NCI-H128 (cell line): ENCODE data around the gene ENPP6.

Experiments used
- DNase-seq: peaks from one replicate; lab custom pipeline; 2025; ENCODE audit not compliant: unreplicated experiment; lab: John Stamatoyannopoulos, UW

The ENPP6 gene

GRCh38 chr4:184192933-184193332 lies 24.7 kb downstream of the ENPP6 start:
- DNase-seq: no peak

- DNase-seq: no peak
Measured at GRCh38 chr4:184191267-184191666, 26.4 kb downstream of the ENPP6 start.

- DNase-seq: no peak
Measured at GRCh38 chr4:184190711-184191110, 27.0 kb downstream of the ENPP6 start.

GRCh38 chr4:184189966-184190365 lies 27.7 kb downstream of the ENPP6 start:
- no peak for DNase-seq

- DNase-seq: no peak
Measured at GRCh38 chr4:184188443-184189400, 29.0 kb downstream of the ENPP6 start.

GRCh38 chr4:184177271-184177670 lies 40.4 kb downstream of the ENPP6 start:
- no peak for DNase-seq

- DNase-seq: no peak
Measured at GRCh38 chr4:184174571-184175488, 42.8 kb downstream of the ENPP6 start.

- DNase-seq: no peak
Measured at GRCh38 chr4:184171011-184171410, 46.7 kb downstream of the ENPP6 start.

- no peak for DNase-seq
Measured at GRCh38 chr4:184169225-184169867, 48.3 kb downstream of the ENPP6 start.

- no peak for DNase-seq
Measured at GRCh38 chr4:184168406-184169019, 49.2 kb downstream of the ENPP6 start.

- DNase-seq: no peak
Measured at GRCh38 chr4:184167576-184167975, 50.1 kb downstream of the ENPP6 start.

- no peak for DNase-seq
Measured at GRCh38 chr4:184166736-184167135, 50.9 kb downstream of the ENPP6 start.

- DNase-seq: no peak
Measured at GRCh38 chr4:184165291-184165690, 52.4 kb downstream of the ENPP6 start.

- no peak for DNase-seq
Measured at GRCh38 chr4:184163813-184164212, 53.9 kb downstream of the ENPP6 start.

GRCh38 chr4:184162596-184162995 lies 55.1 kb downstream of the ENPP6 start:
- DNase-seq: no peak

GRCh38 chr4:184157322-184157721 lies 60.4 kb downstream of the ENPP6 start:
- DNase-seq: no peak

- no peak for DNase-seq
Measured at GRCh38 chr4:184156163-184156920, 61.3 kb downstream of the ENPP6 start.

GRCh38 chr4:184154199-184154598 lies 63.5 kb downstream of the ENPP6 start:
- DNase-seq: no peak

- no peak for DNase-seq
Measured at GRCh38 chr4:184153781-184154180, 63.9 kb downstream of the ENPP6 start.

GRCh38 chr4:184151988-184152485 lies 65.6 kb downstream of the ENPP6 start:
- DNase-seq: no peak
